ENCODE measurements around the gene LMCD1. TPM values are rescaled to one million over a fixed set of nuclear protein-coding genes. Genes with fewer than 3 reads are reported as not detected.

Gene LMCD1
- total RNA-seq, 2 donors from 2014 or later, result 5.8 to 7.1 TPM

Other genes with a start within 250 kb of the LMCD1 start
- gene SSUH2, start 143.0 kb downstream of the LMCD1 start, total RNA-seq, result 1 to 10 TPM; 1.6 to 4.5 TPM
- gene CAV3, start 232.0 kb downstream of the LMCD1 start, total RNA-seq, result not detected